GM12878 (cell line): ENCODE results near the gene PML. TPM values are rescaled to one million over a fixed set of nuclear protein-coding genes. Genes with fewer than 3 reads are reported as not detected.
"Not testable (repeated sequence)": the region's sequence is repeated elsewhere in the genome, so short reads cannot be mapped to it uniquely, and the experiment has no call there.

ENCODE experiments used
- ATAC-seq: fragments of 200-7000 bp; cut with Tn5 transposase; 3 replicates; pipeline ENCODE4 v1.9.1; 2020; ENCODE audit warnings: mild to moderate bottlenecking, moderate library complexity
- BruUV-seq: library from RNA; stranded (reverse); fragments of 400-500 nt; replicated peaks from 2 replicates; lab custom pipeline; 2021; lab: Mats Ljungman, UMichigan
- CTCF ChIA-PET: fragments of 300-600 bp; sonication (Branson Sonifier 250); formaldehyde crosslinking; extraction: SDS; loops from one replicate; lab custom pipeline; 2021; ENCODE audit warnings: inconsistent platforms; lab: Yijun Ruan, JAX
- POLR2A ChIA-PET: fragments of 350-600 bp; formaldehyde crosslinking; extraction: SDS; loops from one replicate; lab custom pipeline; 2021; ENCODE audit warnings: inconsistent platforms; lab: Charles Lee
- RAD21 ChIA-PET: fragments of 300-600 bp; sonication (Branson Sonifier 250); formaldehyde crosslinking; loops from one replicate; lab custom pipeline; 2023; ENCODE audit warnings: antibody characterized with exemption; ENCODE audit not compliant: unreplicated experiment; lab: Charles Lee
- SMC1A ChIA-PET: fragments of 300-600 bp; sonication (Branson Sonifier 250); formaldehyde crosslinking; loops from one replicate; lab custom pipeline; 2023; ENCODE audit not compliant: unreplicated experiment, uncharacterized antibody; lab: Charles Lee
- DNase-seq: peaks from one replicate; pipeline ENCODE4 v3.0.0-alpha.2; 2011; ENCODE audit warnings: low read depth, low spot score
- FAIRE-seq: peaks from 3 replicates; lab custom pipeline; 2011; peaks lifted over from hg19 to GRCh38; lab: Jason Lieb, UNC
- H2AFZ ChIP-seq: 2 replicates; pipeline ENCODE4 v1.6.0; 2011; ENCODE audit warnings: low read depth, low read length, control low read depth; ENCODE audit not compliant: control insufficient read depth
- H3K27ac ChIP-seq: 2 replicates; pipeline ENCODE4 v1.5.1; 2011; ENCODE audit warnings: control low read depth; ENCODE audit not compliant: control insufficient read depth, insufficient read depth
- H3K27me3 ChIP-seq, 2 experiments: replicated peaks in 1 of 2; 2 replicates each; pipeline versions ENCODE4 v1.6.0 to v1.6.1; 2011; ENCODE audit warnings: low read length in 1 of 2; ENCODE audit not compliant: control insufficient read depth in 2 of 2, insufficient read depth in 2 of 2
- H3K36me3 ChIP-seq, 2 experiments: 2 replicates each; pipeline ENCODE4 v1.5.1; 2011; ENCODE audit warnings: low read length in 1 of 2; ENCODE audit not compliant: control insufficient read depth in 2 of 2, insufficient read depth in 2 of 2
- H3K4me1 ChIP-seq: 2 replicates; pipeline ENCODE4 v1.6.1; 2011; ENCODE audit warnings: mild to moderate bottlenecking, low read length, moderate library complexity, mixed read lengths; ENCODE audit not compliant: control insufficient read depth, insufficient read depth
- H3K4me2 ChIP-seq: 2 replicates; pipeline ENCODE4 v1.6.0; 2011; ENCODE audit warnings: control low read depth; ENCODE audit not compliant: control insufficient read depth, insufficient read depth
- H3K4me3 ChIP-seq: fragments of 200-600 bp; sonication (generic); 2 replicates; pipeline ENCODE4 v1.5.1; 2016
- H3K79me2 ChIP-seq: 2 replicates; pipeline ENCODE4 v1.6.0; 2011; ENCODE audit warnings: low read length; ENCODE audit not compliant: control insufficient read depth, insufficient read depth
- H3K9ac ChIP-seq: 2 replicates; pipeline ENCODE4 v1.8.0; 2011; ENCODE audit warnings: low read length, control low read depth, mixed read lengths; ENCODE audit not compliant: control insufficient read depth, insufficient read depth
- H3K9me3 ChIP-seq: replicated peaks from 3 replicates; pipeline ENCODE4 v1.5.1; 2011; ENCODE audit warnings: mild to moderate bottlenecking, low read length; ENCODE audit not compliant: control insufficient read depth, insufficient read depth
- H4K20me1 ChIP-seq: 2 replicates; pipeline ENCODE4 v1.6.0; 2011; ENCODE audit not compliant: control insufficient read depth, insufficient read depth
- WGBS: methylation state at CpG from one replicate; pipeline ENCODE4 v1.1.6; 2016; ENCODE audit warnings: low lambda C conversion rate; ENCODE audit not compliant: insufficient replicate concordance, insufficient coverage; ENCODE audit errors: missing lambda C conversion rate; 5-methylcytosine and 5-hydroxymethylcytosine counted together
- in situ Hi-C: fragments of 300-500 bp; cut with MboI; formaldehyde crosslinking; loops from 9 replicates; pipeline ENCODE4 v1.14.3; 2018; ENCODE audit warnings: mixed read lengths
- intact Hi-C: fragments of 100-400 bp; cut with micrococcal nuclease; formaldehyde crosslinking; loops from one replicate; pipeline ENCODE4 v1.14.2; 2022; ENCODE audit not compliant: unreplicated experiment
- polyA plus RNA-seq, 11 experiments: library from polyadenylated mRNA; depleted of rRNA in 4 of 11; unstranded in 6 of 11; stranded (reverse) in 5 of 11; fragments of >200 nt; fragmentation: Nextera tagmentation in 4 of 11; fragmentation: Illumina TruSeq in 1 of 11; extraction: Ambion mirVana in 4 of 11; extraction: Trizol in 1 of 11; gene quantifications; 1 replicate in 1 of 11; 2 replicates in 10 of 11; pipeline versions ENCODE4 v1.2.1 to v1.2.3, GENCODE V29; 2011 to 2016; ENCODE audit warnings: inconsistent platforms in 2 of 11, missing spikeins in 2 of 11, low read depth in 1 of 11
- total RNA-seq, 4 experiments: library from RNA; depleted of rRNA in 3 of 4; stranded (reverse); fragments of >200 nt in 3 of 4; fragmentation: Illumina TruSeq in 1 of 4; extraction: Trizol in 1 of 4; gene quantifications; 2 replicates each; pipeline versions ENCODE4 v1.2.1 to v1.2.3, GENCODE V29; 2013 to 2021

The PML gene
- total and polyA plus RNA-seq, 10 of the 15 experiments (the other 5 are each of a cell fraction or from before 2014, with no cell fraction given), result 8.5 to 95.5 (median 30.8) TPM

DNA sequence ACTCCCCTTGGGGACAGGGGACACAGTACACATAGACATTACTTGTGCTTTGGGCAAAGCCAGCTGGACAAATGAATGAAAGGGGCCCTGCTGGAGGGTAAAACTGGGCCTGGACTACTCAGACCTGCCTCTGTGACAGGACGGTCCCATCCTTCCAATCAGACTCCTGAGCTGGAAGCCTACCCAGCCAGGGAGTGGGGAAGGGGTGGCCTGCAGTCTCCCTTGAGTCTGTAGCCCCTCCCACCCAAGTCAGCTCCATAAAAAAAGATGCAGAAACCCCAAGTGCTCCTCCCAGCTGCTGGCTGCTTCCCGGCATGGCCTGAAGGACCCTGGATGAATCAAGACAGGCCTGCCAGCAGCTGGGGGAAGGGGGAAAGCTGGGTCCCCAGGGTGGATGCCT lies 100.1 kb downstream of the PML start:
- DNase-seq, SMC1A ChIA-PET, H2AFZ ChIP-seq, H3K36me3 ChIP-seq, POLR2A ChIA-PET, H3K27me3 ChIP-seq, H3K4me2 ChIP-seq, H3K9me3 ChIP-seq, H3K79me2 ChIP-seq, H3K4me3 ChIP-seq, H4K20me1 ChIP-seq, H3K27ac ChIP-seq, intact Hi-C loops, H3K4me1 ChIP-seq, CTCF ChIA-PET, BruUV-seq, H3K9ac ChIP-seq, RAD21 ChIA-PET, FAIRE-seq, in situ Hi-C loops, ATAC-seq: not testable (repeated sequence)
- no CpG with 5 or more reads among the region's 2 CpGs for WGBS

DNA sequence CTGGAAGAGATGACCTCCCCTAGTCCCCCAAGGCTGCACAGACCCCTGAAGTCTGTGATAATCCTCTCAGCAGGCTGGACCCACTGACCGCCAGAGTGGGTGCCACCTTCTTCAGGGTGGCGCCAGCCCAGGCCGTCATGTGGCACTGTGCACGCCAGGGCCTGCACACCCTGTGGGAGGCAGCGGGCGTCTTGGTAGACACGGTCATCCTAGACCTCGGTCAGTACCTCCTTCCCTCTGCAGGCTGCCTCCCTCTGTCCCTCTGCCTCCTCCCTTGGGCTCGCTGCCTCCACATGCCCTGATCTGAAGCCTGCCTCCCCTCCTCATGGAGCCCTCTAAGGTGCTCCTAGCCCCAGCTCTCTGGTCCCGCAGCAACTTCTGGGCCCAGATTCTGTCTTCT lies 101.1 kb downstream of the PML start:
- H2AFZ ChIP-seq, H3K27ac ChIP-seq, intact Hi-C loops, CTCF ChIA-PET, FAIRE-seq, H3K36me3 ChIP-seq, BruUV-seq, H4K20me1 ChIP-seq, RAD21 ChIA-PET, POLR2A ChIA-PET, H3K4me1 ChIP-seq, in situ Hi-C loops, H3K4me3 ChIP-seq, H3K4me2 ChIP-seq, H3K9ac ChIP-seq, H3K27me3 ChIP-seq, ATAC-seq, H3K9me3 ChIP-seq, DNase-seq, H3K79me2 ChIP-seq, SMC1A ChIA-PET: not testable (repeated sequence)
- WGBS, result 58% methylated on average over 5 of the region's 10 CpGs

DNA sequence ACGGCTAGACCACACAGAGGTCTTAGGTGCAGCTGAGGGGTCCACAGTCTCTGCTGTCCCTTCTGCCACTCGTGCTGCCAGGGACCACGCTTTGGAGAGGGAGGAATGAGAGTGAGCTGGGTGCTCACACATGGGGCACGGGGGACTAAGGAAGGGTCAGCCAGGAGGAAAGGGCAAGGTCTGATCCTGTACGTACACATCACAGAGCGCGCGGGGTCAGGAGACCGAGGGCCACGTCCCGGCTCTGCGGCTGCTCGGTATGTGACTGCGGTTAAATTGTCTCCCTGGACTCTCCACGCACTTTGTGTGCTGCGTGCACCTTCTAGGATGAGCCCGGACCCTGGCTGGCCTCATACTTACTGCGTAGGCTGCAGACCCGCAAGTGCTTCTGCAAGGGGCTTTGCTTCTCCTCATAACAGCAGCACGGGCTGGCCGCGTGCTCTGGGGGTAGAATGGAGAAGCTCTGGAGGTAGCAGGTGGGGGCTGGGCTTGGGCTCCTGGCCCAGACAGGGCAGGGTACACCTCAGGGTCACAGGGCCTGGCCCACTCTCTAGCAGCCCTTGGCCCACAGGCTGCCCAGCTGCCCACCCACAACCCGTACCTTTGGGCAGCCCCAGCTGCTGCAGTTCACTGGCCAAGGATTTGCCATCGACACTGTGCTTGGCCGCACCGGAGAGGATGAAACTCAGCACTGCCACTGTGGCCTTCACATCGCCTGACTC lies 102.4 kb downstream of the PML start:
- POLR2A ChIA-PET, H3K27me3 ChIP-seq, in situ Hi-C loops: not testable (repeated sequence)

More for the DNA sequence above, 102.4 kb downstream of the PML start:
- H3K4me2 ChIP-seq, DNase-seq, H3K4me3 ChIP-seq, H4K20me1 ChIP-seq, H3K36me3 ChIP-seq, H2AFZ ChIP-seq, H3K27ac ChIP-seq, ATAC-seq, H3K9me3 ChIP-seq, H3K9ac ChIP-seq, FAIRE-seq, SMC1A ChIA-PET, RAD21 ChIA-PET, intact Hi-C loops, BruUV-seq, H3K79me2 ChIP-seq, H3K4me1 ChIP-seq, CTCF ChIA-PET: not testable (repeated sequence)
- no CpG with 5 or more reads among the region's 27 CpGs for WGBS
